Thymus (tissue), 11 donors: ENCODE data around the gene TMEM106C. TPM values are rescaled to one million over a fixed set of nuclear protein-coding genes. Genes with fewer than 3 reads are reported as not detected.

Source experiments
- DNase-seq, 9 donors: peaks; one replicate each; pipeline ENCODE4 v3.0.0-alpha.2; 2013; ENCODE audit warnings: low spot score in 9 of 9, low read depth in 6 of 9, missing footprints in 1 of 9
- H3K27ac ChIP-seq, 2 donors: one replicate each; pipeline ENCODE4 v1.5.1; 2013; ENCODE audit warnings: control low read depth in 1 of 2, low read depth in 1 of 2, low read length in 1 of 2, mild to moderate bottlenecking in 1 of 2, moderate library complexity in 1 of 2
- H3K27me3 ChIP-seq, 2 donors: one replicate each; pipeline ENCODE4 v1.5.1; 2013; ENCODE audit warnings: low read length in 1 of 2; ENCODE audit not compliant: control insufficient read depth in 2 of 2, insufficient read depth in 1 of 2
- H3K36me3 ChIP-seq, 2 donors: one replicate each; pipeline ENCODE4 v1.5.1; 2013; ENCODE audit warnings: low read length in 1 of 2, mild to moderate bottlenecking in 1 of 2, moderate library complexity in 1 of 2; ENCODE audit not compliant: control insufficient read depth in 2 of 2, insufficient read depth in 2 of 2
- H3K4me1 ChIP-seq, 2 donors: one replicate each; pipeline ENCODE4 v1.5.1; 2013; ENCODE audit warnings: low read length in 2 of 2; ENCODE audit not compliant: control insufficient read depth in 2 of 2, insufficient read depth in 2 of 2
- H3K4me3 ChIP-seq, 2 donors: one replicate each; pipeline ENCODE4 v1.5.1; 2013; ENCODE audit warnings: low read length in 2 of 2, control low read depth in 1 of 2, mild to moderate bottlenecking in 1 of 2
- H3K9me3 ChIP-seq, 2 donors: one replicate each; pipeline ENCODE4 v1.5.1; 2013; ENCODE audit warnings: low read length in 1 of 2, mild to moderate bottlenecking in 1 of 2; ENCODE audit not compliant: control insufficient read depth in 2 of 2, insufficient read depth in 1 of 2
- WGBS: extraction: QIAGEN DNeasy Blood & Tissue Kit; methylation state at CpG from one replicate; pipeline ENCODE4 v1.1.7; 2013; 5-methylcytosine and 5-hydroxymethylcytosine counted together
- polyA plus RNA-seq: library from polyadenylated mRNA; stranded (reverse); fragments of 200-250 nt; gene quantifications from one replicate; pipeline ENCODE4 v1.2.3, GENCODE V29; 2013
- total RNA-seq: library from RNA; stranded (reverse); fragments of 120-200 nt; gene quantifications from one replicate; pipeline ENCODE4 v1.2.4, GENCODE V29; 2013
- donor health status: healthy.

TMEM106C gene
- total and polyA plus RNA-seq, 2 donors: 25.5 to 82.1 TPM

DNA sequence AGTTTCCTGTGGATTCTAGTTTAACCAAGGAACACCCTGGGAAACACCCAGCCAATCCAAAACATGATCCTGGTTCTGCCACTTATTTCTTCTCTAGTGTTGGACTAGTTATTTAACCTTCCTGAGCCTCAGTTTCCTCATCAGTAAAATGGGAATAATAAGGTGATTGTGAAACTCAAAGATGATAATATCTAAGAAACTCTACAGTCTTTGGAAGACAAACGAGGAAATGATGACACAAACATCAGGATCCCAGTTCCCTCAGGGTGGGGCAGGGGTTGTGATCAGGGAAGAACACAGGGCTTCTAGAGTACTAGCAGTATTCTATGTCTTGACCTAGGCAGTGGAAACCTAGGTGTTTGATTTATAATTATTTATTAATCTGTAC, 18.1 kb upstream of the TMEM106C start:
- H3K4me1 ChIP-seq: no peaks in the 10 kb centered on the region
- no peak for DNase-seq
- H3K4me3 ChIP-seq: no peak overlapping the region
- 85% methylated on average over 1 of the region's 1 CpG for WGBS
- H3K27ac ChIP-seq: no peak overlapping the region
- peaks cover 0 to 10% of the 10 kb centered on the region in 2 donors for H3K9me3 ChIP-seq
- peaks cover 0 to 38% of the 10 kb centered on the region in 2 donors for H3K27me3 ChIP-seq
- no peaks in the 10 kb centered on the region for H3K36me3 ChIP-seq

DNA sequence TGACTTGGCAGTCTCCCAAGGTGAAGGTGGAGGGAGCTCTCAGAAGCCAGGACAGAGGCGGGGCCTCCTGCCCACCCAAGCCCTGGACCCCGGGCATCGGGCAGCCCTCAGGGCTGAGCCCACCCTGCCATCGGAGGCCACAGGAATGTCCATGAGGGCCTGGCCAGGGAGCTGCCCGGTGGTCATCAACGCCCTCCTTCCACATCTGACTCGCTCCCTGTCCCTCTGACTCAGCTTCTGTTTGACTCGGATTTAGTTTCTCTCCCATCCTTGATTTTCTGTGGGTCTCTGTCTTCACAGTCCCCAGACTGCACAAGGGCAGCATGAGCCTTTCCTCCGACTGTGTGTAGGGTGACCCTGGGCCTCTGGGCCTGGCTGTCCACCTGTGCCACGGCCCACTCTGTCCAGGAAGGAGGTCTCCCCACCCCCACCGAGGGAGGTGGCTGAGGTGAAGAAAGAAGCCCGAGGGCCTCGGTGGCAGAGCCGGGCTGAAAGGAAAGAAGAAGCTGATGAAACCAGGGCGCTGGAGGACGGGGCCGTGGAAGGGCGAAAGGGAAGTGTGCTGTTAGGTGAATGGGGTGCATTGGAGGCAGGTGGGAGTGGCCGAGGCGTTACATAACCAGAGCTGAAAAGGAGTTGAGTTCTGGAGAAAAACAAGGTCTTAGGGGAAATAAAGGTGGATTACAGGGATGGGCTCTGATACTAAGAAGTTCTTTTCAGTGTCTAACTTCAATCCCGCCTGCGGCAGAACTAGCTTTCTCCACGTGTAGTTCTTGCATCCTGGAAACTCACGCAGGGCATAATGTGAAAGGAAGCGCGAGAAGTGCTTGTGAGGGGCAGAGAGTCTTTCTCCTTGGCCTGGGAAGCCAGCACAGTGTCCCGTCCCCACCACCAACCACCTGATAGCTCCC, 16.7 kb upstream of the TMEM106C start:
- 61% methylated on average over 27 of the region's 27 CpGs for WGBS
- Histone ChIP-seq H3K36me3 (no peaks in the 10 kb centered on the region), H3K4me1 (no peaks in the 10 kb centered on the region), H3K27me3 (peaks cover 0 to 35% of the 10 kb centered on the region in 2 donors), H3K9me3 (peaks cover 0 to 10% of the 10 kb centered on the region in 2 donors), H3K4me3 (no peak overlapping the region), H3K27ac (no peak overlapping the region)
- DNase-seq: no peak

DNA sequence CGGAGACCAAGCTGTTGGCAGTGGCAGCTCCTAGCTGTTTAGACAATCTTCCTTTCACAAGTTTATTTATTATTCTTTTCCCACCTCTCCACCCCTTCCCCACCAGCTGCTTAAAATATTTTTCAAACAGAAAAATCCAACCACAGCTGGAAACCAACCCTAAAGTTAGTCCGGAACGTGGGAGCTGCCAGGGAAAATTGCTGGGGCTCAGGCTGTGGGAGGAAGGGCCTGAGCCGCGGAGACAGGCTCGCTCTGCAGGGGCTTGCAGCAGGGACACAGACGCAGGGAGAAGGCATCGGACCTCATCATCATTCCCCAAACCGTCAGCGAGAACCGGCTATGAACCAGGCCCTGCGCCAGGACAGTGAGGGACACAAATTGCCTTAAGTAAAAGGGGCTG, 16.1 kb upstream of the TMEM106C start:
- Histone ChIP-seq H3K27ac (no peak overlapping the region), H3K27me3 (peaks cover 0 to 29% of the 10 kb centered on the region in 2 donors), H3K4me1 (no peaks in the 10 kb centered on the region), H3K9me3 (peaks cover 0 to 9% of the 10 kb centered on the region in 2 donors), H3K36me3 (no peaks in the 10 kb centered on the region), H3K4me3 (no peak overlapping the region)
- no peak for DNase-seq
- WGBS: 93% methylated on average over 12 of the region's 12 CpGs

DNA sequence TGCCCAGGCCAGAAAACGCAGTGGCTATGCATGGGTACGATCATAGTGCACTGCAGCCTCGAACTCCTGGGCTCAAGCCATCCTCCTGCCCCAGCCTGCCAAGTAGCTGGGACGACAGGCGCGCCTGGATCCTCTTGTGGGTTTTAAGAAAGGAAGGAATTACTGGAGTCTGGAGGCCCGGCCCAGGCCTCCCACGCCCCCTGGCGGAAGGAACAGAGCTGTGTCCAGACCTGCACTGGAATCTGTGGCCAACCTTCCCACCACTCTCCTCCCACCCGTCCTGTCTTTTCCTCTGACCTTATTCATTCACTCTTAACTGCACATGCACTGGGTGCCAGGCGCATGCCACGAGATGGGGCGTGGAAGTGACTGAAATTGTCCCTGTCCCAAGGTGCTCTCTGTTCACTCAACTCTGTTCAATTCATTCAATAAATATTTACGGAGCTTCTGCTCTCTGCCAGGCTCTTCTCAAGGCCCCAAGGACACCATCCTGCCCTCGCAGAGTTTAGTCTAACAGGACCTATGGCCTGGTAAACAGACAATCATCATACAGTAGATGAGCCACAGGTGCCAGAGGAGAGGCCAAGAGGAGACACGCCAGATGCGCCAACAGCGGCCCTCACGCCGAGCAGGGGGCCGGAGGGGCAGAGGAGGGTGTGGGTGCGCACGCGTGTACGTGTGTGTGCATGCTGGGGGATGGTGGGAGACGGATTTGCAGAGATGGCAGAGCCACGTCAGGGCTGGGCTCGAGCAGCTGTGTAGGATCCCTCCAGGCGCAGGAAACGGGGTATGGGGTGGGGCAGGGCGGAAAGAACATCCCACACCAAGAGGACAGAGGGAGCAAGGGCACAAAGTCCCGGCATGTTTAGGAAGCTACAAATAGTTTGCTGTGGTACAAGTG, 13.7 kb upstream of the TMEM106C start:
- no peaks in the 10 kb centered on the region for H3K9me3 ChIP-seq
- H3K27ac ChIP-seq: no peak overlapping the region
- peaks cover 3 to 4% of the 10 kb centered on the region in 2 donors for H3K4me1 ChIP-seq
- no peaks in the 10 kb centered on the region for H3K36me3 ChIP-seq
- 74% methylated on average over 32 of the region's 32 CpGs for WGBS
- DNase-seq: peak in 5 of 9 donors; percentile 19 to 56 (median 41)
- H3K27me3 ChIP-seq: peaks cover 0 to 14% of the 10 kb centered on the region in 2 donors
- H3K4me3 ChIP-seq: no peak overlapping the region

DNA sequence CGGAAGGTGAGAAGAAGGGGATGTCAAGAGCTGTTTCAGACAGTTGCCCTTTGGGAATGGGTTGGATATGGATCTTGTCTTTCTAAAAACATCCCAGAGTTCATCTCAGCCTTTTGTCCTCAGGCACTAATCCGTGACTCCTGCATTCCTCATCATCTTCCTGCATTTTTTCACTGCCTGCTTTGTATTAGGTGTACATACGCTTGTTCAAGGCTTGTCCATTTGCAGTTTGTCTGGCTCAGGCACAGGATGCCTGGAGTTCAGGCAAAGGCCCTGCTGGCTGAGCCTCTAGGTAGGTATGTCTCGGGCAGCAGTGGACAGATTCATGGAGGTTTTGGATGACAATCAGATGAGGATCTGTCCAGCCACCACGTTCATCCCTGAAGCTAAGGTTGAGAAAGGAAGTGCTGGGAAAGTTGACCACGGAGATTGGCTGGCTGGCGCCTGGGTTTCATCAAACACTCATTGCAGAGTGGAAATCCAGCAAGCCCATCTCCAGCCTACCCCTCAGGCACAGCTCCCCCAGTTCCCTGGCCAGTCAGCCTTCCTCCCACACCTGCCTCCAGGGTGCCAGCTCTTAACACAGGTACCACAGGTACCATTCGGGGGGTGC, 12.4 kb upstream of the TMEM106C start:
- DNase-seq: no peak
- Histone ChIP-seq H3K4me3 (no peak overlapping the region), H3K36me3 (no peaks in the 10 kb centered on the region), H3K27me3 (peaks cover 0 to 9% of the 10 kb centered on the region in 2 donors), H3K4me1 (peaks cover 3 to 4% of the 10 kb centered on the region in 2 donors), H3K27ac (no peak overlapping the region), H3K9me3 (no peaks in the 10 kb centered on the region)
- WGBS: 90% methylated on average over 8 of the region's 8 CpGs

DNA sequence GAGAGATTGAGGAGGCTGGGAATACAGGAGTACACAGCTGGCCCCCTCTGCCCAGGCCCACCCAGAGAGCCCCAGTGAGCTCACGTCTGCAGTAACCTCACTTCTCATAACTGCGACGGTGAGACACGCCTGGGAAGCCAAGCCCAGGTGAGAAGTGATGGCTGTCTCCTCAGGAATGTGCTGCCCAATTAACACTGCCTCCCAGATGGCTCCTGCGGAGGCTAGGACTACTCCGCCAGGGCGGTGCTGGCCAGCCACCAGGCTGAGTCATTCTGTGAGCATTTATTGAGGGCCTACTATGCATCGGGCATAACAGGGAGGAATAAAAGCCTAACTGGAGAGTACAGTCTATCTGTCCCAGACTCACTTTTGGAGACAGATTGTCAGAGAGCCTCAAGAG, 9.3 kb upstream of the TMEM106C start:
- H3K4me3 ChIP-seq: no peak overlapping the region
- H3K9me3 ChIP-seq: peaks cover 0 to 9% of the 10 kb centered on the region in 2 donors
- no peak overlapping the region for H3K27ac ChIP-seq
- 95% methylated on average over 8 of the region's 8 CpGs for WGBS
- peaks cover 0 to 3% of the 10 kb centered on the region in 2 donors for H3K27me3 ChIP-seq
- no peak for DNase-seq
- H3K36me3 ChIP-seq: no peaks in the 10 kb centered on the region
- H3K4me1 ChIP-seq: peaks cover 3 to 4% of the 10 kb centered on the region in 2 donors

DNA sequence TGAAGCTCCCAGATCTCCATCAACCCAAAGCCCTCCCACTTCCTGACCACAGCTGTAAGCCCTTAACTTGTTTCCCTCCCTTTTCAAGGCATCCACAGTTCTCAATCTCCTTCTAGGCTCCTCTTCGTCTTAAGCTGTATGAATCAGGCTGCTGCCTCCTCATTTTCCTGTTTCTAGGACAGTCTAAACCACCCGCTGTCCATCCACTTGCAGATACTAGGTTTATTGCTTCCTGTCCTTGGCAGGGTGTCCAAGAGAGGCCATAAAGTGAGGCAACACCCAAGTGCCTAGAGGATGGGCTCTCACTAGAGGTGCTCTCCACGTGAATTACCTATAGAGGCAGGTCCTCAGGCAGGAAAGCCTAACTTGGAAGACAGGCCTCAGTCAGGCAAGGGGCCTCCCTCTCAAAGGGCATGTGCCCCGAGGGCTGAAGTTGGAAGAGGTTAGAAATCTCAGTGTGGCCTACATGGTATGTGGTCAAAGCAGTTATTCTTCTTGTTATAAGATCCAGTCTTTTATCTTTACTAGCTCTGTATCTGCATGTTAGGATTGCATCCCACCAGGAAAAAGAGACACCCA, 8.8 kb upstream of the TMEM106C start:
- DNase-seq: no peak
- Histone ChIP-seq H3K4me1 (peaks cover 3 to 4% of the 10 kb centered on the region in 2 donors), H3K27ac (no peak overlapping the region), H3K4me3 (no peak overlapping the region), H3K27me3 (peaks cover 0 to 3% of the 10 kb centered on the region in 2 donors), H3K9me3 (peaks cover 0 to 9% of the 10 kb centered on the region in 2 donors), H3K36me3 (no peaks in the 10 kb centered on the region)
- 84% methylated on average over 4 of the region's 4 CpGs for WGBS

DNA sequence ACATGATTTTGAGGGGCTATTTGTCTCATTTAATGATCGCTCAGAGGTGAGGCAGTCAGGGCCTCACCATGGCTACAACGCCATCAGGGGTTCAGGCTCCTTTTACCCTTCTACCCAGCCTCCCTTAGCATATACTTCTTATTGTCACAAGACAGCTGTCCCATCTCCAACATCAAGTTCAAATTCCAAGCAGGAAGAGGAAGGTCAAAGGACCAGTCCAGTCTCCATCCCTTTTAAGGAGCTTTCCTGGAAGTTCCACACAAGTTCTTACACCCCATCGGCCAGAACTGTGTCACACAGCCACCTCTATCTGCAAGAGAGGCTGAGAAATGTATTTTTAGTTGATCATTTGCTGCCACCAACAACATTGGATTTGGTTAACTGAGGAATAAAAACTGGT, 8.3 kb upstream of the TMEM106C start:
- Histone ChIP-seq H3K27ac (no peak overlapping the region), H3K4me1 (peaks cover 3 to 4% of the 10 kb centered on the region in 2 donors), H3K9me3 (peaks cover 0 to 9% of the 10 kb centered on the region in 2 donors), H3K27me3 (peaks cover 0 to 3% of the 10 kb centered on the region in 2 donors), H3K36me3 (no peaks in the 10 kb centered on the region), H3K4me3 (no peak overlapping the region)
- WGBS: 97% methylated on average over 3 of the region's 3 CpGs
- DNase-seq: no peak
